ENCODE data around the gene CPSF4L. TPM values are rescaled to one million over a fixed set of nuclear protein-coding genes. Genes with fewer than 3 reads are reported as not detected.
A peak's percentile ranks its signal among the peaks of the same experiment; 100 is the strongest.

The CPSF4L gene
- total RNA-seq, 1 donor from 2014 or later, result not detected

- no peaks in the 10 kb centered on the region for H3K9me3 ChIP-seq (replicated peaks)
- H3K27me3 ChIP-seq (ENCODE audit: low read depth), result no peaks in the 10 kb centered on the region
- intact Hi-C loops (cut with micrococcal nuclease), result no loop called here
- no peak overlapping the region for H3K4me3 ChIP-seq
- no peak for DNase-seq
- H3K36me3 ChIP-seq, result no peaks in the 10 kb centered on the region
- H3K4me1 ChIP-seq, result peaks cover 95% of the 10 kb centered on the region
- no peak for TF ChIP-seq CTCF (IDR thresholded peaks at IDR 0.05; ENCODE audit: borderline replicate concordance)
- peak overlapping the region; percentile 59 for H3K27ac ChIP-seq (replicated peaks)
Measured at GRCh38 chr17:73300392-73300791, 38.7 kb upstream of the CPSF4L start.

GRCh38 chr17:73297934-73298861 is 36.5 kb upstream of the CPSF4L start:
- no peak for TF ChIP-seq CTCF (IDR thresholded peaks at IDR 0.05; ENCODE audit: borderline replicate concordance)
- peak overlapping the region; percentile 73 for H3K27ac ChIP-seq (replicated peaks)
- H3K4me1 ChIP-seq, result peaks cover 95% of the 10 kb centered on the region
- H3K4me3 ChIP-seq, result peak overlapping the region; percentile 14
- H3K27me3 ChIP-seq (ENCODE audit: low read depth), result no peaks in the 10 kb centered on the region
- H3K9me3 ChIP-seq (replicated peaks), result no peaks in the 10 kb centered on the region
- intact Hi-C loops (cut with micrococcal nuclease), result no loop called here
- DNase-seq, result no peak
- no peaks in the 10 kb centered on the region for H3K36me3 ChIP-seq

- Histone ChIP-seq H3K36me3 (no peaks in the 10 kb centered on the region), H3K4me1 (peaks cover 96% of the 10 kb centered on the region), H3K27me3 (ENCODE audit: low read depth) (no peaks in the 10 kb centered on the region), H3K4me3 (no peak overlapping the region), H3K27ac (replicated peaks) (peak overlapping the region; percentile 94), H3K9me3 (replicated peaks) (no peaks in the 10 kb centered on the region)
- intact Hi-C loops (cut with micrococcal nuclease), result no loop called here
- peak; percentile 60 for DNase-seq
- TF ChIP-seq CTCF (IDR thresholded peaks at IDR 0.05; ENCODE audit: borderline replicate concordance), result no peak
Measured at GRCh38 chr17:73293480-73293911, 31.8 kb upstream of the CPSF4L start.

GRCh38 chr17:73293031-73293430 is 31.4 kb upstream of the CPSF4L start:
- Histone ChIP-seq H3K4me1 (peaks cover 96% of the 10 kb centered on the region), H3K9me3 (replicated peaks) (no peaks in the 10 kb centered on the region), H3K36me3 (no peaks in the 10 kb centered on the region), H3K4me3 (peak overlapping the region; percentile 15), H3K27ac (replicated peaks) (peak overlapping the region; percentile 94), H3K27me3 (ENCODE audit: low read depth) (no peaks in the 10 kb centered on the region)
- no peak for DNase-seq
- no peak for TF ChIP-seq CTCF (IDR thresholded peaks at IDR 0.05; ENCODE audit: borderline replicate concordance)
- intact Hi-C loops (cut with micrococcal nuclease), result no loop called here

- no peak for TF ChIP-seq CTCF (IDR thresholded peaks at IDR 0.05; ENCODE audit: borderline replicate concordance)
- no peaks in the 10 kb centered on the region for H3K9me3 ChIP-seq (replicated peaks)
- peak overlapping the region; percentile 94 for H3K27ac ChIP-seq (replicated peaks)
- peak; percentile 77 for DNase-seq
- no peaks in the 10 kb centered on the region for H3K27me3 ChIP-seq (ENCODE audit: low read depth)
- intact Hi-C loops (cut with micrococcal nuclease), result no loop called here
- no peaks in the 10 kb centered on the region for H3K36me3 ChIP-seq
- peak overlapping the region; percentile 19 for H3K4me3 ChIP-seq
- peaks cover 96% of the 10 kb centered on the region for H3K4me1 ChIP-seq
Measured at GRCh38 chr17:73292031-73292531, 30.4 kb upstream of the CPSF4L start.

Measured in left ventricle myocardium inferior (tissue), 1 donor.